Right atrium auricular region (tissue), 2 donors: ENCODE measurements around the gene ASPHD2. TPM values are rescaled to one million over a fixed set of nuclear protein-coding genes. Genes with fewer than 3 reads are reported as not detected.

Source experiments
- DNase-seq: peaks from one replicate; pipeline ENCODE4 v3.0.0-alpha.2; 2019; ENCODE audit warnings: low spot score
- H3K27ac ChIP-seq, 2 donors: fragments of 200-600 bp; sonication (generic); 1 replicate in 1 of 2; 2 replicates in 1 of 2; pipeline ENCODE4 v1.5.1; 2016 to 2019
- H3K27me3 ChIP-seq, 2 donors: fragments of 200-600 bp; sonication (generic); one replicate each; pipeline versions ENCODE4 v1.5.1 to v1.6.0; 2017 to 2019
- H3K36me3 ChIP-seq: fragments of 200-600 bp; sonication (generic); one replicate; pipeline ENCODE4 v1.5.1; 2016
- H3K4me1 ChIP-seq, 2 donors: fragments of 200-600 bp; sonication (generic); one replicate each; pipeline versions ENCODE4 v1.5.1 to v1.6.0; 2017 to 2019
- H3K4me3 ChIP-seq, 2 donors: fragments of 200-600 bp; sonication (generic); 1 replicate in 1 of 2; 2 replicates in 1 of 2; pipeline ENCODE4 v1.5.1; 2017 to 2019; ENCODE audit warnings: mild to moderate bottlenecking in 1 of 2, moderate library complexity in 1 of 2
- H3K9me3 ChIP-seq, 2 donors: fragments of 200-600 bp; sonication (generic); one replicate each; pipeline ENCODE4 v1.5.1; 2019
- CTCF ChIP-seq, 2 donors: fragments of 200-600 bp; sonication (generic); IDR thresholded peaks; one replicate each; pipeline ENCODE4 v1.5.1; 2019; ENCODE audit warnings: antibody characterized with exemption in 2 of 2
- total RNA-seq, 2 donors: library from RNA; depleted of rRNA; stranded (reverse); fragments of >200 nt; gene quantifications; one replicate each; pipeline ENCODE4 v1.1.0, GENCODE V29; 2016

ASPHD2 gene
- total RNA-seq, 2 donors from 2014 or later, result 0.11 to 0.71 TPM

GRCh38 chr22:26409719-26410335 is 19.2 kb upstream of the ASPHD2 start:
- no peak for TF ChIP-seq CTCF (IDR thresholded peaks at IDR 0.05)
- no peak for DNase-seq
- H3K27me3 ChIP-seq, result no peaks in the 10 kb centered on the region

GRCh38 chr22:26410386-26410785 is 18.7 kb upstream of the ASPHD2 start:
- Histone ChIP-seq H3K9me3 (no peaks in the 10 kb centered on the region), H3K27me3 (no peaks in the 10 kb centered on the region), H3K36me3 (no peaks in the 10 kb centered on the region), H3K4me1 (peaks cover 0 to under 1% of the 10 kb centered on the region in 2 donors), H3K27ac (no peak overlapping the region), H3K4me3 (no peak overlapping the region)
- TF ChIP-seq CTCF (IDR thresholded peaks at IDR 0.05), result no peak
- no peak for DNase-seq

More at GRCh38 chr22:26409719-26410335, 19.2 kb upstream of the ASPHD2 start:
- Histone ChIP-seq H3K27ac (no peak overlapping the region), H3K9me3 (no peaks in the 10 kb centered on the region), H3K4me1 (peaks cover 0 to 6% of the 10 kb centered on the region in 2 donors), H3K4me3 (no peak overlapping the region), H3K36me3 (no peaks in the 10 kb centered on the region)

GRCh38 chr22:26414347-26414746 is 14.7 kb upstream of the ASPHD2 start:
- Histone ChIP-seq H3K4me1 (no peaks in the 10 kb centered on the region), H3K27ac (no peak overlapping the region), H3K36me3 (no peaks in the 10 kb centered on the region), H3K4me3 (no peak overlapping the region), H3K27me3 (no peaks in the 10 kb centered on the region), H3K9me3 (no peaks in the 10 kb centered on the region)
- no peak for DNase-seq
- TF ChIP-seq CTCF (IDR thresholded peaks at IDR 0.05), result no peak

DNA sequence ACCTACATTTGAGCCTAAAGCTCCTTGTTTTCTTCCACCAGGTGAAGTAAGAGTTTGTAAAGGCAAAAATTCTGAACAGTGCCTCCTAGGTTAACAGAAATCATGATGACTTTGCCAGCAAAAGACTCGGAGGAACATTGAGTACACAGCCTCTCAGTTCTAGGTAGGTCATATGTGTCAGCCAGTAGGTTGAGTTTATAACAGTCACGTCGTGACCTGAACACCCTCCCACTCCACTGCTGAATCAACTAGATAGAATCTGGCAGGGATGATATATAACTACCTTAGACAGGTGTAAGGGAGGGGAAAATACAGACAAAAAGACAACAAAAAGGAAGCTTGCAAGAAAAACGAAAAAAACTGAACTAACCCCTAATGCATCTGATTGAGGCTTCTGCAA is 12.8 kb upstream of the ASPHD2 start:
- DNase-seq, result no peak
- Histone ChIP-seq H3K4me1 (no peaks in the 10 kb centered on the region), H3K27ac (no peak overlapping the region), H3K9me3 (no peaks in the 10 kb centered on the region), H3K27me3 (no peaks in the 10 kb centered on the region), H3K4me3 (no peak overlapping the region), H3K36me3 (no peaks in the 10 kb centered on the region)
- no peak for TF ChIP-seq CTCF (IDR thresholded peaks at IDR 0.05)

GRCh38 chr22:26416670-26417276 is 12.3 kb upstream of the ASPHD2 start:
- H3K27me3 ChIP-seq, result no peaks in the 10 kb centered on the region
- no peak for TF ChIP-seq CTCF (IDR thresholded peaks at IDR 0.05)
- H3K4me3 ChIP-seq, result no peak overlapping the region
- H3K4me1 ChIP-seq, result no peaks in the 10 kb centered on the region
- no peak overlapping the region for H3K27ac ChIP-seq
- no peaks in the 10 kb centered on the region for H3K9me3 ChIP-seq
- H3K36me3 ChIP-seq, result no peaks in the 10 kb centered on the region
- no peak for DNase-seq

DNA sequence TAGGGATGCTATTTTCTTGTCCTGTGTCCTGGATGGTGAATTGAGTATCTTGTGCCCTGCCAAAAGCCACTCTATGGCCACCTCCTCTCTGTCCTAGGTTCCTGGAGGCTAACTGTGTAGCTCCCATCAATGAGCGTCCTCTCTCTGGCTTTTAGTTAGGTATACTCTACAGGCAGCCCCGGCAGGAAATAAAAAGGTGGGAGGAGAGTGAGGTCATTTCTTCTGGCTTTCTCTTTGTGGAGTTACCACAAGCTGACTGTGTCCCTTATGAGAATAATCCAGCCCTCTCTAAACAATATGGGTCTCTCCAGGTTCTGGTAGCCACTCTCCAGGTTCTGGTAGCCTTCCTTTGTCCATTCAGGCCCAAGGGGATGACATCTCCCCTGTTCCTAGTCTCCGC is 11.7 kb upstream of the ASPHD2 start:
- H3K9me3 ChIP-seq, result no peaks in the 10 kb centered on the region
- H3K4me3 ChIP-seq, result no peak overlapping the region
- no peaks in the 10 kb centered on the region for H3K36me3 ChIP-seq
- no peak overlapping the region for H3K27ac ChIP-seq
- no peak for TF ChIP-seq CTCF (IDR thresholded peaks at IDR 0.05)
- H3K4me1 ChIP-seq, result no peaks in the 10 kb centered on the region
- H3K27me3 ChIP-seq, result no peaks in the 10 kb centered on the region
- DNase-seq, result no peak
